GM23338 (cell line): Measurements from ENCODE around the gene PPP2R3B. TPM values are rescaled to one million over a fixed set of nuclear protein-coding genes. Genes with fewer than 3 reads are reported as not detected.
A peak's percentile ranks its signal among the peaks of the same experiment; 100 is the strongest.

ENCODE experiments used
- ATAC-seq: fragments of 200-7000 bp; cut with Tn5 transposase; 3 replicates; pipeline ENCODE4 v1.9.1; 2020
- DNase-seq: peaks from one replicate; pipeline ENCODE4 v3.0.0-alpha.2; 2015; ENCODE audit warnings: low spot score
- H2AFZ ChIP-seq: fragments of 200-600 bp; sonication (generic); 2 replicates; pipeline ENCODE4 v1.8.0; 2016; ENCODE audit warnings: antibody characterized with exemption, mild to moderate bottlenecking, moderate library complexity
- H3F3A ChIP-seq: fragments of 200-600 bp; sonication (generic); replicated peaks from 2 replicates; pipeline ENCODE4 v1.8.0; 2017; ENCODE audit warnings: antibody characterized with exemption, mixed run types, low read depth
- H3K27ac ChIP-seq: fragments of 200-600 bp; sonication (generic); 2 replicates; pipeline ENCODE4 v1.6.1; 2016; ENCODE audit warnings: low read depth
- H3K27me3 ChIP-seq: fragments of 200-600 bp; sonication (generic); 2 replicates; pipeline ENCODE4 v1.8.0; 2016; ENCODE audit warnings: mild to moderate bottlenecking, mixed run types, moderate library complexity; ENCODE audit not compliant: insufficient read depth
- H3K36me3 ChIP-seq: fragments of 200-600 bp; sonication (generic); 2 replicates; pipeline ENCODE4 v1.8.0; 2016; ENCODE audit warnings: mild to moderate bottlenecking; ENCODE audit not compliant: insufficient read depth
- H3K4me1 ChIP-seq: fragments of 200-600 bp; sonication (generic); 2 replicates; pipeline ENCODE4 v1.8.0; 2016; ENCODE audit warnings: mild to moderate bottlenecking, moderate library complexity; ENCODE audit not compliant: insufficient read depth
- H3K4me2 ChIP-seq: fragments of 200-600 bp; sonication (generic); 2 replicates; pipeline ENCODE4 v1.7.1; 2017; ENCODE audit warnings: mixed run types
- H3K4me3 ChIP-seq: fragments of 200-600 bp; sonication (generic); 2 replicates; pipeline ENCODE4 v1.6.1; 2016; ENCODE audit warnings: mixed run types
- H3K79me2 ChIP-seq: fragments of 200-600 bp; sonication (generic); replicated peaks from 2 replicates; pipeline ENCODE4 v1.8.0; 2017; ENCODE audit warnings: mild to moderate bottlenecking; ENCODE audit not compliant: insufficient read depth
- H3K9me2 ChIP-seq: fragments of 200-600 bp; sonication (generic); 2 replicates; pipeline ENCODE4 v1.8.0; 2017; ENCODE audit not compliant: insufficient read depth
- H4K20me1 ChIP-seq: fragments of 200-600 bp; sonication (generic); replicated peaks from 2 replicates; pipeline ENCODE4 v1.8.0; 2017; ENCODE audit warnings: mild to moderate bottlenecking; ENCODE audit not compliant: insufficient read depth
- H3K27ac Mint-ChIP-seq: 2 replicates; pipeline ENCODE4 v1.8.0; 2020; ENCODE audit warnings: inconsistent platforms, mild to moderate bottlenecking, moderate library complexity, mixed read lengths
- H3K27me3 Mint-ChIP-seq: 3 replicates; pipeline ENCODE4 v1.8.0; 2022; ENCODE audit warnings: low read depth, mild to moderate bottlenecking, moderate library complexity, mixed read lengths, inconsistent platforms; ENCODE audit not compliant: insufficient read depth, poor library complexity
- H3K36me3 Mint-ChIP-seq: 3 replicates; pipeline ENCODE4 v1.8.0; 2021; ENCODE audit warnings: low read depth, mild to moderate bottlenecking, inconsistent platforms, moderate library complexity, mixed read lengths
- H3K4me1 Mint-ChIP-seq: 3 replicates; pipeline ENCODE4 v1.8.0; 2020; ENCODE audit warnings: mild to moderate bottlenecking, inconsistent platforms, mixed read lengths
- H3K4me3 Mint-ChIP-seq: 3 replicates; pipeline ENCODE4 v1.8.0; 2021; ENCODE audit warnings: moderate library complexity, mild to moderate bottlenecking, inconsistent platforms, mixed read lengths
- H3K9me3 Mint-ChIP-seq: 3 replicates; pipeline ENCODE4 v1.8.0; 2020; ENCODE audit warnings: moderate library complexity, mild to moderate bottlenecking, inconsistent platforms, mixed read lengths
- CREB1 ChIP-seq: fragments of 250-450 bp; sonication (Bioruptor Pico); IDR thresholded peaks from 2 replicates; pipeline ENCODE4 v1.5.0; 2020; ENCODE audit warnings: low read depth, mild to moderate bottlenecking, moderate library complexity
- CTCF ChIP-seq, 2 experiments: fragments of 200-600 bp in 1 of 2; sonication (generic) in 1 of 2; conservative IDR thresholded peaks; 2 replicates each; pipeline versions ENCODE4 v1.5.1 to v1.6.1; 2016 to 2017; ENCODE audit warnings: antibody characterized with exemption in 2 of 2, low read depth in 2 of 2, mild to moderate bottlenecking in 2 of 2, moderate library complexity in 1 of 2
- ETS1 ChIP-seq: IDR thresholded peaks from 2 replicates; pipeline ENCODE4 v1.6.1; 2016; ENCODE audit warnings: antibody characterized with exemption
- EZH2 ChIP-seq: fragments of 200-600 bp; sonication (generic); IDR thresholded peaks from one replicate; pipeline ENCODE4 v1.8.0; 2017; ENCODE audit warnings: antibody characterized with exemption, mild to moderate bottlenecking, low read depth; ENCODE audit not compliant: unreplicated experiment
- JUNB ChIP-seq: IDR thresholded peaks from one replicate; pipeline ENCODE4 v1.6.1; 2016; ENCODE audit warnings: antibody characterized with exemption; ENCODE audit not compliant: unreplicated experiment
- POLR2AphosphoS5 ChIP-seq: IDR thresholded peaks from 2 replicates; pipeline ENCODE4 v1.6.1; 2016; ENCODE audit warnings: antibody characterized with exemption, low read depth
- REST ChIP-seq: IDR thresholded peaks from one replicate; pipeline ENCODE4 v1.6.1; 2018; ENCODE audit warnings: antibody characterized with exemption; ENCODE audit not compliant: unreplicated experiment
- STAT1 ChIP-seq: IDR thresholded peaks from one replicate; pipeline ENCODE4 v1.6.1; 2016; ENCODE audit warnings: antibody characterized with exemption; ENCODE audit not compliant: unreplicated experiment
- ZNF331 ChIP-seq: fragments of 250-450 bp; sonication (Bioruptor Pico); IDR thresholded peaks from 2 replicates; pipeline ENCODE4 v1.5.0; 2020; ENCODE audit warnings: low read depth, mild to moderate bottlenecking, moderate library complexity
- ZNF462 ChIP-seq: fragments of 250-450 bp; sonication (Bioruptor Pico); IDR thresholded peaks from 2 replicates; pipeline ENCODE4 v1.5.0; 2020; ENCODE audit warnings: mild to moderate bottlenecking, moderate library complexity
- polyA plus RNA-seq: library from polyadenylated mRNA; unstranded; fragments of >200 nt; fragmentation: Nextera tagmentation; extraction: Ambion mirVana; gene quantifications from 2 replicates; pipeline ENCODE4 v1.2.1, GENCODE V29; 2016
- total RNA-seq: library from RNA; depleted of rRNA; stranded (reverse); fragments of >200 nt; shearing (Covaris generic); gene quantifications from 2 replicates; pipeline ENCODE4 v1.2.3, GENCODE V29; 2014

Gene PPP2R3B
- total and polyA plus RNA-seq, 2 experiments from 2014 or later, result 50.1 to 104 TPM

GRCh38 chrX:386239-386767, 404 bp downstream of the PPP2R3B start:
- peak overlapping the region; percentile 84 for H3K4me2 ChIP-seq
- H3K36me3 ChIP-seq, result no peaks in the 10 kb centered on the region
- peaks cover 48% of the 10 kb centered on the region for H3K79me2 ChIP-seq
- peaks cover 8% of the 10 kb centered on the region; the same call in 2 of the 3 replicates for H3K36me3 Mint-ChIP-seq
- no peak overlapping the region for H3K27ac Mint-ChIP-seq
- ATAC-seq (peak; percentile 38), DNase-seq (peak; percentile 55)
- no peaks in the 10 kb centered on the region for H3K9me2 ChIP-seq
- TF ChIP-seq ETS1 (no peak), ZNF331 (no peak), JUNB (no peak), EZH2 (no peak), CTCF (conservative IDR thresholded peaks at IDR 0.05; ENCODE audit: low read depth in 2 of 2) (no peak), ZNF462 (CRISPR knock-in tag) (no peak), CREB1 (CRISPR knock-in tag) (no peak), REST (no peak), POLR2AphosphoS5 (no peak), STAT1 (no peak)
- H3K4me3 ChIP-seq, result peak overlapping the region; percentile 99
- peaks cover 9% of the 10 kb centered on the region; the same call in 1 of the 2 replicates for H4K20me1 ChIP-seq
- H3K4me1 Mint-ChIP-seq, result peaks cover 7% of the 10 kb centered on the region; the same call in 2 of the 3 replicates
- peak overlapping the region; percentile 72 for H3K4me3 Mint-ChIP-seq
- H3K27ac ChIP-seq, result no peak overlapping the region
- peaks cover 4% of the 10 kb centered on the region; the same call in 2 of the 3 replicates for H3K9me3 Mint-ChIP-seq
- peaks cover 22% of the 10 kb centered on the region for H3K27me3 Mint-ChIP-seq
- H3F3A ChIP-seq, result peaks cover 2% of the 10 kb centered on the region; the same call in 1 of the 2 replicates
- H3K4me1 ChIP-seq, result peaks cover 9% of the 10 kb centered on the region
- no peaks in the 10 kb centered on the region for H3K27me3 ChIP-seq
- H2AFZ ChIP-seq, result no peak overlapping the region
